ENCODE results near the gene SIL1.
"Not testable (repeated sequence)": the region's sequence is repeated elsewhere in the genome, so short reads cannot be mapped to it uniquely, and the experiment has no call there.

SIL1 gene

GRCh38 chr5:139022528-139022927, 175.6 kb downstream of the SIL1 start:
- no peak for DNase-seq (ENCODE audit: low spot score)

DNA sequence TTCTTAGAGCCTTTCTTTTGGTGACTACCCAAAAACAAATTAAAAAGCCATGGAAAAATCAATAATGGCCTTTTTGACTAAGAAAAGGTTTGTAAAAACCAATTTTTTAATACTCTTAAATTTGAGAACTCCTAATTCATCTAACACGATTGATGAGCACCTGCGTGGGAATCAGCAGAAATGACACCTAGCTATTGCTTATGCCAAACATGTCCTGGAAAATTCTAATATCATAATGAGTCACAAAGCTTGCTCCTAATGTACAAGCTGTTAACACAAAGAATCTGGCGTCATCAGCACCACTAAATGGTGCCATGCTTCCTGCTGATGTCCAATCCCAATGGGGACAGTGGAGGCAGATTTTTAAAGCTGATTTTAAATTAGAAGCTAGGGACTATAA, 176.8 kb downstream of the SIL1 start:
- no peak for DNase-seq (ENCODE audit: low spot score)

DNA sequence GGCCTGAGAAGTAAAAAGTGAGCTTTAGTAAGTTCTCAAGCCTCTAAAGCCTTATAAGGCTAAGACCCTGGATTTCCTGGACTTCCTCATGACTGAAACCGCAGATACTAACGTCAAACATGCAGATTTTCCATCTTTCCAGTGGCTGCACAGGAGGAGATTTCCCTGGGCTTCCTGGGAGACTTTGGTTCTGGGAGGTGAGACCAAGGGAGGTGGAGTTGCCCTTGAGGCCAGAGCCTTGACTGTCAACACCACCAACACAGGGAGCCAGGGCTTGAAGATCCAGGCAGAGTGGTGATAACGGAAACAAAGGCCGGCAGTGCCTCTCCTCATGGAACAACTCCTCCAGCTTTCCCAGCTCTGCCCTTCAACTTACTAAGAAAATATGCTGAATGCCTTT, 178.3 kb downstream of the SIL1 start:
- DNase-seq (ENCODE audit: low spot score) = no peak

DNA sequence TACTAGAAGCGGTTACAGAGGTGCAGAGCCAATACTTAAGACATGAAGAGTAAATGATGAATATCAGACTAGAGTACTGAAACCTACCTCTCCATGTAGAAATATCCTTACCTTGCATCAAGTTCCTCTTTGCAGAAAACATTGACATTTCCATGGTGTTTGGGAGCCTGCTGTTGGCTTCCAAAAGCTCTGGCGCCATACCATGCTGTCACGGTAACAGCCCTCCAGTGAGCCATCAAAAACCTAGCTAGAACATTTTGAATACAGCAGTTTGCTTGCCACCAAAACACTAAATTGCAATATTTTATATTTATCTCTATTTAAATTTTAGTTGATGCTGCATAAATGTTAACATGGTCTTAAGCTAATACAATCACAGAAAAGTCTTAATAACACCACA, 179.0 kb downstream of the SIL1 start:
- DNase-seq (ENCODE audit: low spot score) = no peak

DNA sequence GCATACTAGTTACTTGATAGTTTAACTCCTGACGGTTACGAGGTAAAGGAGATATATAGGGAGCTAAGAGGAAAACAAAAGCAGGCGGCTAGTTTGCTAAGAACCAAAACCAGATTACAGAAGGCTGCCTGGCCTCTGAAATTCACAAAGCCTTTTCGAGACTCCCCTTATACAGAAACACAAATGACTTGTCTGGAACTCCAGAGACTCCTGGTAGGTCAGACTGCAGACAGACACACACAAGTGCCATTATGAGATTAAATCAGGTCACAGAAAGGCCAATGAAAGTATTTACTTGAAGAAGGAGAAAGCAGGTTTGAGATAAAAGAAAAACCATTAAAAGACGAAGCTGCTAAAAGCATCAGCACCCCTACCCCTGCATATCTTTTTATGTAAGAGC, 180.5 kb downstream of the SIL1 start:
- no peak for DNase-seq (ENCODE audit: low spot score)

- no peak for DNase-seq (ENCODE audit: low spot score)
Observed at GRCh38 chr5:139016186-139016585, 182.0 kb downstream of the SIL1 start.

DNA sequence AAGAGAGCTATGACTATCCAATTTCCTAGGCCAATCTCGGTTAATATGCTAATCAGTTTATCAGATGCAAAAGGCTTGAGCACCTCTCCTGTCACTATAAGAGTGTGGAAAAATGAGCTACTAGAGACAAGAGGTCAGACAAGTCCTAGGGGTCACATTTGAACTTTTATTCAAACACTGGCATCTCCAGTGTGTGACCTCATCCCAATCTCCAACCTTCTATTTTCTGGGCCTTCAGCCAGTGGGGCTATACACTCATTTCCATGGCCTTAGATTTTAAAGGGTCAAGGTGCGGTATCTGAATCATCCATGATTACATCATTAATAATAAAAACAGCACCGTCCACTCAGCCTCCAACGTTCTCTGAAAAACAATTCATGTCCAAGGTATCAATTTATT, 183.4 kb downstream of the SIL1 start:
- DNase-seq (ENCODE audit: low spot score) = no peak

GRCh38 chr5:139012176-139012575, 186.0 kb downstream of the SIL1 start:
- DNase-seq (ENCODE audit: low spot score) = no peak

DNA sequence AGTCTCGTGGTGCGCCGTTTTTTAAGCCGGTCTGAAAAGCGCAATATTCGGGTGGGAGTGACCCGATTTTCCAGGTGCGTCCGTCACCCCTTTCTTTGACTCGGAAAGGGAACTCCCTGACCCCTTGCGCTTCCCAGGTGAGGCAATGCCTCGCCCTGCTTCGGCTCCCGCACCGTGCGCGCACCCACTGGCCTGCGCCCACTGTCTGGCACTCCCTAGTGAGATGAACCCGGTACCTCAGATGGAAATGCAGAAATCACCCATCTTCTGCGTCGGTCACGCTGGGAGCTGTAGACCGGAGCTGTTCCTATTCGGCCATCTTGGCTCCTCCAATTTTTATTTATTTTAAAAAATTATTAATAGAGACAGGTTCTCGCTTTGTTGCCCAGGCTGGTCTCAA, 187.0 kb downstream of the SIL1 start:
- not testable (repeated sequence) for DNase-seq (ENCODE audit: low spot score)

GRCh38 chr5:139004374-139005307, 193.5 kb downstream of the SIL1 start:
- DNase-seq (ENCODE audit: low spot score) = no peak

GRCh38 chr5:138999674-139000073, 198.5 kb downstream of the SIL1 start:
- no peak for DNase-seq (ENCODE audit: low spot score)

- no peak for DNase-seq (ENCODE audit: low spot score)
Observed at GRCh38 chr5:138998521-138998920, 199.6 kb downstream of the SIL1 start.

DNA sequence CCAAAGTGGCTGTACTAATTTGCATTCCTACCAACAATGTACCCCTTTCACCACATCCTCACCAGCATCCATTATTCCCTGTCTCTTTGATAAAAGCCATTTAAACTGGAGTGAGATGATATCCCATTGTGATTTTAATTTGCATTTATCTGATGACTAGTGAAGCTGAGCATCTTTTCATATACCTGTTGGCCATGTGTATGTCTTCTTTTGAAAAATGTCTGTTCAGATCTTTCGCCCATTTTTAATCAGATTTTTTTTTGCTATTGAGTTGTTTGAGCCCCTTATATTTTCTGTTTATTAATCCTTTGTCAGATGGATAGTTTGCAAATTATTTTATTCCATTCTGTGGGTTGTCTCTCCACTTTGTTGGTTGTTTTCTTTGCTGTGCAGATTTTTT, 202.0 kb downstream of the SIL1 start:
- DNase-seq (ENCODE audit: low spot score) = no peak

GRCh38 chr5:138990986-138991590, 207.1 kb downstream of the SIL1 start:
- DNase-seq (ENCODE audit: low spot score) = no peak

GRCh38 chr5:138989720-138990119, 208.4 kb downstream of the SIL1 start:
- no peak for DNase-seq (ENCODE audit: low spot score)

DNA sequence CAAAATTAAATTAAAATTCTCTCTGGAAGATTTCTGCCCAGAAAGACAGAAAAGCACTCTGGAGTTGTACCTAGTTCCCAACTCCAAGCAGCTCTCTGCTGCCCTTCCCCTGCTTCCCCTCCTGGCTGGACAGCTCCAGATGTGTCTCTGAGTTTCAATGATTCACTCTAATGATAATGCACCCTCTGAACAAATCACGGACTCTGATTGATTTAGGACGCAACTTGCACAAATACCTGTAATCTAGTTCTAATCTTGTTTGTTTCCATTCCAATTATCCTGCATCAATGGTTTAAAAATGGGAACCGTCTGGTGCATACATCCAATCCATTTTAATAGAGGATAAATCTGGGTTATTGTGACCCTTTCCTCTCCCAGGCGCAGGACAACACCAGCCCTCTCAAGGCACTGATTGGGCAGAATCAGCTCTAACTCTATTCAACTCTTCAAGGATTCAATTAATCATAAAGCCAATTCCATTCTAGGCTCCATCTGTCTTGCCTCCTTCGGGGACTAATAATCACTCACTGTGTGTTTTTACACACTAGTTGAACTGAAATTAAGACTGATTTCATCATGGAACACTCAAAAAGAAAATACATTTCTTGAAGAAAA, 211.9 kb downstream of the SIL1 start:
- DNase-seq (ENCODE audit: low spot score) = no peak

- DNase-seq (ENCODE audit: low spot score) = no peak
Observed at GRCh38 chr5:138985683-138986082, 212.5 kb downstream of the SIL1 start.

- DNase-seq (ENCODE audit: low spot score) = no peak
Observed at GRCh38 chr5:138985256-138985655, 212.9 kb downstream of the SIL1 start.

- DNase-seq (ENCODE audit: low spot score) = no peak
Observed at GRCh38 chr5:138983984-138984383, 214.2 kb downstream of the SIL1 start.

GRCh38 chr5:138981586-138981985, 216.6 kb downstream of the SIL1 start:
- no peak for DNase-seq (ENCODE audit: low spot score)

GRCh38 chr5:138981131-138981530, 217.0 kb downstream of the SIL1 start:
- DNase-seq (ENCODE audit: low spot score) = no peak

DNA sequence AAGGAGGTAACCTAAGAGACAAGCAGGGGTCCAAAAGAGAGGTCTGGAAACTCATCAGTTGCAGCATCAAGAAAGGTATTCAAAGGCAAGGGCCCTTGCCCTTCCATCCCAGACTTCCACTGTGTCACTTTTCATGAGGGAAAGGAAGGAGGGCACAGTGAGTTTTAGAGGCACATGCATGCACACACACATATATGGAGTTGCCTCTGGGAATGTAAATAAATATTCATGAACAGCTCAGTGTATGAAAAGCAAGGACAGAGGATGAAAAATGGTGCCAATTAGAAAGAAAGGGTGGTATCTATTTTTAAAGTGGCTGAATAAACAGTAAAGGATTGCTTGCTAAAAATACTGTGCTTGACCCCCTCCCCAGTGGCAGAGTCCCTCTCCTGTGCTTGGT, 217.7 kb downstream of the SIL1 start:
- DNase-seq (ENCODE audit: low spot score) = no peak

- DNase-seq (ENCODE audit: low spot score) = no peak
Observed at GRCh38 chr5:138979684-138980280, 218.4 kb downstream of the SIL1 start.
